BJ (cell line): ENCODE data around the gene ZBTB43. TPM values are rescaled to one million over a fixed set of nuclear protein-coding genes. Genes with fewer than 3 reads are reported as not detected.

ENCODE experiments used
- CTCF ChIA-PET: fragments of 350-600 bp; formaldehyde crosslinking; extraction: SDS; loops from one replicate; lab custom pipeline; 2021; ENCODE audit warnings: antibody characterized with exemption, inconsistent platforms; lab: Yijun Ruan, JAX
- POLR2A ChIA-PET: fragments of 300-600 bp; sonication (Branson Sonifier 250); formaldehyde crosslinking; extraction: SDS; loops from one replicate; lab custom pipeline; 2021; ENCODE audit warnings: antibody characterized with exemption; lab: Charles Lee
- DNase-seq: peaks from one replicate; pipeline ENCODE4 v3.0.0-alpha.2; 2011; ENCODE audit warnings: low read depth
- H3K27me3 ChIP-seq: 2 replicates; pipeline ENCODE4 v1.6.0; 2011; ENCODE audit warnings: low read length; ENCODE audit not compliant: control insufficient read depth, insufficient read depth
- H3K36me3 ChIP-seq: 2 replicates; pipeline ENCODE4 v1.5.1; 2011; ENCODE audit warnings: low read length; ENCODE audit not compliant: control insufficient read depth, insufficient read depth
- H3K4me3 ChIP-seq: 2 replicates; pipeline ENCODE4 v1.5.1; 2011; ENCODE audit warnings: low read depth, mild to moderate bottlenecking, control low read depth, low read length
- CTCF ChIP-seq: IDR thresholded peaks from 2 replicates; pipeline ENCODE4 v1.5.1; 2011; ENCODE audit warnings: low read depth, mild to moderate bottlenecking, control low read depth, inconsistent platforms, low read length, moderate library complexity; ENCODE audit not compliant: insufficient read depth
- polyA plus RNA-seq: library from polyadenylated mRNA; depleted of rRNA; stranded (reverse); fragments of >200 nt; gene quantifications from 2 replicates; pipeline ENCODE4 v1.2.3, GENCODE V29; 2011

Gene ZBTB43
- polyA plus RNA-seq, 1 experiment = 4.6 TPM

- CTCF ChIA-PET = interaction anchor here (1.3 to 2.7 kb wide), 2 partner anchors 9 to 85 kb away, joined by 5 to 20 read pairs; no protein-coding TSS in a partner anchor
- no peak for TF ChIP-seq CTCF
- Histone ChIP-seq H3K4me3 (no peak overlapping the region), H3K36me3 (no peaks in the 10 kb centered on the region), H3K27me3 (peaks cover 3% of the 10 kb centered on the region)
- POLR2A ChIA-PET = no interaction called here
- no peak for DNase-seq
Observed at GRCh38 chr9:126790561-126790960, 14.3 kb upstream of the ZBTB43 start.

- H3K36me3 ChIP-seq = no peaks in the 10 kb centered on the region
- no peak overlapping the region for H3K4me3 ChIP-seq
- no peaks in the 10 kb centered on the region; the same call in 1 of the 2 replicates for H3K27me3 ChIP-seq
- CTCF ChIA-PET = interaction anchor here (0.9 to 3.4 kb wide), 5 partner anchors 10 to 293 kb away, joined by 3 to 12 read pairs (median 3); no protein-coding TSS in a partner anchor
- no peak for TF ChIP-seq CTCF
- peak; percentile 25 for DNase-seq
- POLR2A ChIA-PET = interaction anchor here (0.7 kb wide), 1 partner anchor 575 kb away, joined by 3 read pairs; no protein-coding TSS in a partner anchor
Observed at GRCh38 chr9:126791406-126792230, 13.2 kb upstream of the ZBTB43 start.

GRCh38 chr9:126793686-126794417, 11.0 kb upstream of the ZBTB43 start:
- DNase-seq = no peak
- TF ChIP-seq CTCF = no peak
- Histone ChIP-seq H3K36me3 (no peaks in the 10 kb centered on the region), H3K4me3 (no peak overlapping the region), H3K27me3 (no peaks in the 10 kb centered on the region; the same call in 1 of the 2 replicates)
- CTCF ChIA-PET = interaction anchor here (0.9 to 3.4 kb wide), 3 partner anchors 12 to 91 kb away, joined by 3 to 10 read pairs (median 6); no protein-coding TSS in a partner anchor
- POLR2A ChIA-PET = no interaction called here

GRCh38 chr9:126794441-126794840, 10.4 kb upstream of the ZBTB43 start:
- H3K36me3 ChIP-seq = no peaks in the 10 kb centered on the region
- TF ChIP-seq CTCF = no peak
- ChIA-PET POLR2A (no interaction called here), CTCF (interaction anchor here (1.5 to 3.4 kb wide), 2 partner anchors 13 to 88 kb away, joined by 6 to 10 read pairs; no protein-coding TSS in a partner anchor)
- no peaks in the 10 kb centered on the region for H3K27me3 ChIP-seq
- H3K4me3 ChIP-seq = no peak overlapping the region
- no peak for DNase-seq

GRCh38 chr9:126796758-126797157, 8.1 kb upstream of the ZBTB43 start:
- no peak for TF ChIP-seq CTCF
- Histone ChIP-seq H3K36me3 (no peaks in the 10 kb centered on the region), H3K4me3 (no peak overlapping the region), H3K27me3 (no peaks in the 10 kb centered on the region)
- ChIA-PET CTCF (interaction anchor here (1.0 kb wide), 1 partner anchor 92 kb away, joined by 3 read pairs; no protein-coding TSS in a partner anchor), POLR2A (no interaction called here)
- no peak for DNase-seq
